MM.1S (cell line): ENCODE results near the gene ACTR3C.
A peak's percentile ranks its signal among the peaks of the same experiment; 100 is the strongest.
"Not testable (repeated sequence)": the region's sequence is repeated elsewhere in the genome, so short reads cannot be mapped to it uniquely, and the experiment has no call there.

Source experiments
- DNase-seq: peaks from one replicate; pipeline ENCODE4 v3.0.0-alpha.2; 2015
- H2AFZ ChIP-seq: fragments of 300-600 bp; sonication (generic); 2 replicates; pipeline ENCODE4 v1.6.0; 2016; ENCODE audit warnings: antibody characterized with exemption, low read length
- H3F3A ChIP-seq: fragments of 300-600 bp; sonication (generic); 2 replicates; pipeline ENCODE4 v1.6.1; 2016; ENCODE audit warnings: mild to moderate bottlenecking, antibody characterized with exemption, low read length, moderate library complexity, mixed read lengths; ENCODE audit not compliant: insufficient read depth
- H3K27ac ChIP-seq: fragments of 300-600 bp; sonication (generic); 2 replicates; pipeline ENCODE4 v1.5.1; 2016; ENCODE audit warnings: mild to moderate bottlenecking, low read length
- H3K27me3 ChIP-seq: fragments of 300-600 bp; sonication (generic); replicated peaks from 2 replicates; pipeline ENCODE4 v1.6.0; 2016; ENCODE audit warnings: low read length; ENCODE audit not compliant: insufficient read depth
- H3K36me3 ChIP-seq: fragments of 300-600 bp; sonication (generic); replicated peaks from 2 replicates; pipeline ENCODE4 v1.6.1; 2016; ENCODE audit warnings: mild to moderate bottlenecking, low read length, mixed read lengths; ENCODE audit not compliant: insufficient read depth
- H3K4me1 ChIP-seq: fragments of 300-600 bp; sonication (generic); 2 replicates; pipeline ENCODE4 v1.6.1; 2016; ENCODE audit warnings: low read length, mixed read lengths
- H3K4me2 ChIP-seq: fragments of 300-600 bp; sonication (generic); 2 replicates; pipeline ENCODE4 v1.6.0; 2016; ENCODE audit warnings: low read depth, low read length
- H3K4me3 ChIP-seq: fragments of 300-600 bp; sonication (generic); 2 replicates; pipeline ENCODE4 v1.5.1; 2016; ENCODE audit warnings: low read length, mixed read lengths
- H3K79me2 ChIP-seq: fragments of 300-600 bp; sonication (generic); 2 replicates; pipeline ENCODE4 v1.6.1; 2016; ENCODE audit warnings: mixed run types, low read length, mixed read lengths
- H3K9ac ChIP-seq: fragments of 300-600 bp; sonication (generic); 2 replicates; pipeline ENCODE4 v1.6.1; 2016; ENCODE audit warnings: low read length, mixed read lengths
- H3K9me2 ChIP-seq: fragments of 300-600 bp; sonication (generic); replicated peaks from 2 replicates; pipeline ENCODE4 v1.6.1; 2016; ENCODE audit warnings: mild to moderate bottlenecking, low read length, mixed read lengths; ENCODE audit not compliant: insufficient read depth
- H3K9me3 ChIP-seq: fragments of 300-600 bp; sonication (generic); replicated peaks from 2 replicates; pipeline ENCODE4 v1.6.1; 2016; ENCODE audit warnings: mild to moderate bottlenecking, low read length, mixed read lengths; ENCODE audit not compliant: insufficient read depth
- H4K20me1 ChIP-seq: fragments of 300-600 bp; sonication (generic); 2 replicates; pipeline ENCODE4 v1.6.1; 2016; ENCODE audit warnings: mild to moderate bottlenecking, low read length, moderate library complexity, mixed read lengths; ENCODE audit not compliant: insufficient read depth
- TF ChIP-seq, protein P1 (sequence below): fragments of 300-600 bp; sonication (generic); IDR thresholded peaks from 2 replicates; pipeline ENCODE4 v1.5.1; 2016; ENCODE audit warnings: antibody characterized with exemption, low read length, mixed read lengths

Gene ACTR3C

DNA sequence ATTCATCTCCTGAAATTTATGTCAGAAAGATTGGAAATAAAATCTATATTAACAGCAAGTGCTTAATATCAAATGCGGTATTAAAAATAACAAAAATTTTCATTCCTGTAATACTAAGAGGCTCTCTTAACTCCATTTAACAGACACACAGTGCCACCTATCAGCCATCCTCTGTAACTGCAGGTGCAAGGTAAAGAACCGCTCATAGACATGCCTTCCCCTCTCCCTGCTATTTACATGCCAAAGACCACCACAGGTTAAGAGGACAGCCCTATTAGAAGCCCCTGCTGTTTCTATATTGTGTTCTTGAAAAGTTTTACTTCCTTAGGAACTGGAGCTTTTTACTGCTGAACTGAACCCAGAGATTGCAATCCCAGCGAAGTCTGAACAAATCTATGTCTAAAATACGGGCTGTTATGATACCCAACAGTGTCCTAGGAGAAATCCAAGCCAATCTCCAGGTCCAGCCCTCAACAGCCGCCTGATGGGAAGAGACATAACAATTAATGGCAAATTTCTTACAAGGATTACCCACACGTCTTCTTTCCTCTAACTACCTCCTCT is 47.1 kb downstream of the ACTR3C start:
- not testable (repeated sequence) for H4K20me1 ChIP-seq, H3K27ac ChIP-seq, H3K79me2 ChIP-seq, H2AFZ ChIP-seq, H3K27me3 ChIP-seq, H3K9me2 ChIP-seq, H3K4me3 ChIP-seq, H3F3A ChIP-seq, H3K4me1 ChIP-seq, H3K9me3 ChIP-seq, H3K4me2 ChIP-seq, H3K9ac ChIP-seq, H3K36me3 ChIP-seq
- peak; percentile 48 for DNase-seq
- TF ChIP-seq, protein P1, sequence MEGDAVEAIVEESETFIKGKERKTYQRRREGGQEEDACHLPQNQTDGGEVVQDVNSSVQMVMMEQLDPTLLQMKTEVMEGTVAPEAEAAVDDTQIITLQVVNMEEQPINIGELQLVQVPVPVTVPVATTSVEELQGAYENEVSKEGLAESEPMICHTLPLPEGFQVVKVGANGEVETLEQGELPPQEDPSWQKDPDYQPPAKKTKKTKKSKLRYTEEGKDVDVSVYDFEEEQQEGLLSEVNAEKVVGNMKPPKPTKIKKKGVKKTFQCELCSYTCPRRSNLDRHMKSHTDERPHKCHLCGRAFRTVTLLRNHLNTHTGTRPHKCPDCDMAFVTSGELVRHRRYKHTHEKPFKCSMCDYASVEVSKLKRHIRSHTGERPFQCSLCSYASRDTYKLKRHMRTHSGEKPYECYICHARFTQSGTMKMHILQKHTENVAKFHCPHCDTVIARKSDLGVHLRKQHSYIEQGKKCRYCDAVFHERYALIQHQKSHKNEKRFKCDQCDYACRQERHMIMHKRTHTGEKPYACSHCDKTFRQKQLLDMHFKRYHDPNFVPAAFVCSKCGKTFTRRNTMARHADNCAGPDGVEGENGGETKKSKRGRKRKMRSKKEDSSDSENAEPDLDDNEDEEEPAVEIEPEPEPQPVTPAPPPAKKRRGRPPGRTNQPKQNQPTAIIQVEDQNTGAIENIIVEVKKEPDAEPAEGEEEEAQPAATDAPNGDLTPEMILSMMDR: peak; percentile 57

DNA sequence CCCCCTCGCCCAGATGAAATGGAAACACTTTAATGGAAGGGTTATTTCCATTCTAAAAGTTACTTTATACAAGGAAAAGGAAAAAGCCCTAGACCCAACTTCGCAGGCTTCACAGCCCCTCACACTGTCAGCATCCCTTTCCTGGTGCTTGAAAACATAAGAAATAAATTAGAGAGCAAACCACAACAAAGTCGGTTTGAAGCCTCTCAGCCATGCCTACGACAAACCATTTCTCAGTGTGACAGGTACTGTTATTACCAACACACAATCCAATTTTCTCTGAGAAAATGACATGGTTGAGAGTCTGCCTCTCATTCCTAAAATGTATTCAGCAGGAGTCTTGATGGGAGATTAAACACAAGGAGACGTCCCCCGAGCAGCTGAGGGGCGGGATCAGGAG is 51.4 kb downstream of the ACTR3C start:
- not testable (repeated sequence) for H3K4me1 ChIP-seq, DNase-seq, H3K27ac ChIP-seq, H3K4me2 ChIP-seq, H3K4me3 ChIP-seq, H3K9me3 ChIP-seq, H4K20me1 ChIP-seq, H3F3A ChIP-seq, H3K36me3 ChIP-seq, H3K79me2 ChIP-seq, H3K9me2 ChIP-seq, H2AFZ ChIP-seq, H3K9ac ChIP-seq, H3K27me3 ChIP-seq

DNA sequence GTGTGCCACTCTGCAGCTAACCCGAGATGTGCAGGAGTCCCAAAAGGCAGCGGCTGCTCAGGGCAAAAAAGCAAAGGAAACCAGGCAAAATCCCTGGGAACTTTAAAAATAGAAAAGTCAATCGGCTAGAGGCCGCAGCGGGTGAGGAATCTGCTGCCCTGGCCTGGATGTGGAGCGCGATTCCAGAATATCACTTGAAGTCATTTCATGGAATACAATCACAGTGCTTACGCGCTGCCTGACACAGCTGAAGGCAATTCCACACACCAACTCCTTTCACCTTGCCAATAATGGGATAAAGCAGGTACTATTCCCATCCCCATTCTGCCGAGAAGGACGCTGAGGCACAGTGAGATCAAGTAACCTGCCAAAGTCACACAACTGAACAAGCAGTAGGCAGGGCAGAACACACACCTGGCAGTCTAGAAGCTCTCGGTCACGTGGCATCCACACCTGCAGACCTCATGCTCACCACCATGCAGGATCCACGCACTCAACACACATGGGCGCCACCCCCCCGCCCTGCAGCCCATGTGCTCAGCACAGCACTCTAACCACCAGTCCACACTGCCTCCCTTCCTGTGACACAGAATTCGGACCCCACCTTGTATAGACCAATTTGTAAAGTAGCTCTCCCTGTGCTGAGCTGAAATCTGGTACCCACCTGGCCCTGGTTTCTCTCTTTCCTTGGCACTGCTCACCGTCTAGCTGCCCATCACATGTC is 53.1 kb downstream of the ACTR3C start:
- not testable (repeated sequence) for H3F3A ChIP-seq, H3K4me1 ChIP-seq, H3K36me3 ChIP-seq, H3K9ac ChIP-seq, H3K27me3 ChIP-seq, H2AFZ ChIP-seq, H3K4me3 ChIP-seq, H3K79me2 ChIP-seq, H3K4me2 ChIP-seq, H3K9me2 ChIP-seq, H3K27ac ChIP-seq, H4K20me1 ChIP-seq, H3K9me3 ChIP-seq
- DNase-seq: peak; percentile 22

DNA sequence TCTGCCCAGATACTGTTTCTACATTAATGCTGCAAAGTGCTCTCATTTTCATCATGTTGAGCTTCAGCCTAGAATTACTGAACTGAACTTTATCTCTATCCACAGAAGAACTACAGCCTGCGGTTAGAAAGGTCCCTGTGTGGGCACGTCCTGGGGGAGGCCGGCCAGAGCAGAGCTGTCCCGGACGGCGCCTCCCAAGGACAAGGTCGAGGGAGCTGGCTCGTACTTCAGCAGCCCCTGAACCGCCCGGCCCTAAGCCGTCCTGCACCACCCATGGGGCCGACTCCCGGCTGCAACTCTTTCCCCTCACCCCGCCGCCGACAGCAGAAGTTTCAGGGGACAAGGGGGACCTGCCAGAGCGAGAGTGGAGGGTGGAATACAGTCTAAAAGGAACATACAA is 54.5 kb downstream of the ACTR3C start:
- DNase-seq, H3K4me2 ChIP-seq: not testable (repeated sequence)

DNA sequence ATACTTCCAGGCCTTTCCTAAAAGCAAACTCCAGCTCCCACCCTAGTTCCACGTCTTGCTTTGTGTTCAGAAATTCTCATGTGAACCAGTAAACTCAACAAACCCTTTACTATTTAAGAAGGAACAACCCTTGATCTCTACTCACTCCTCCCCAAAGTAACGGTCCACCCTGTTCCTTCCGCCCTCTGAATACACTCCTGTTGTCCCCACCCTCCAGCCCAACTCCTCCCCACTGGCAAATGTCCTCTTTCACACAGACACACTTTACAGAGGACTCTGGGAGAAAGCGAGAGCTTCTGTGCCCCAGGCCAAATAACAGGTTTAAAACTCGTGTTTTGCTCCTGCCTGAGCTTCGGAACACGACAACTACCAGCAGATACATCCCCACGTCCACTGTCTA is 55.1 kb downstream of the ACTR3C start:
- H3K4me1 ChIP-seq: not testable (repeated sequence)

More for the DNA sequence above, 54.5 kb downstream of the ACTR3C start:
- H3K27ac ChIP-seq, H2AFZ ChIP-seq, H3K79me2 ChIP-seq, H3F3A ChIP-seq, H3K4me3 ChIP-seq, H3K4me1 ChIP-seq, H3K9ac ChIP-seq, H4K20me1 ChIP-seq, H3K9me2 ChIP-seq, H3K36me3 ChIP-seq, H3K27me3 ChIP-seq, H3K9me3 ChIP-seq: not testable (repeated sequence)

DNA sequence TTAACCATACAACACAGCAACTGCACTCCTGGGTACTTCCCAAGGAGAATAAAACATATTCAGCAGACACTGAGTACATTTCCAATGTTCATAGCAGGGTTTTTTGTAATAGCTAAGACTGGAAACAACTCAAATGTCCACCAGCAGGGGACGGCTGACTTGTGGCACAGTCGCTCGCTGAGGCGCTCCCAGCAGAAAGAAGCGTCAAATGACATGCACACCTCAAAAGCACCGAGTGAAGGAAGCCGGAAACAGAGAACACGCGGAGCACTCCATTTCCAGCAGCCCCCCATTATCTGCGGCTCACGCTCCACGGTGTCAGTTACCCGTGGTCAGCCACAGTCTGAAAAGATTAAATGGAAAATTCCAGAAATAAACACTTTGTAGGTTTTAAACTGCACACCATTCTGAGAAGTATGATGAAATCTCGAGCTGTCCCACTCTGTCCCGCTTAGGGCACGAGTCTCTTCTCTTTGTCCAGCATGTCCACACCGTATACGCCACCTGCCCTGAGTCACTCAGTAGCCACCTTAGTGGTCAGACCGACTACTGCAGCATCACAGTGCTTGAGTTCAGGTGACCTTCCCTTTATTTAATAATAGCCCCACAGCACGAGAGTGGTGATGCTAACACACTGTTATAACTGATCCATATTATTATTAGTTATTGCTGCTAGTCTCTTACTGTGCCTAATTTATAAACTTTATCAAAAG is 56.2 kb downstream of the ACTR3C start:
- not testable (repeated sequence) for H4K20me1 ChIP-seq, H3K36me3 ChIP-seq, H3K27me3 ChIP-seq, H3K9me2 ChIP-seq, H3F3A ChIP-seq, H3K9ac ChIP-seq, H3K4me2 ChIP-seq, H3K27ac ChIP-seq, H3K79me2 ChIP-seq, H3K4me1 ChIP-seq, H2AFZ ChIP-seq, DNase-seq, H3K4me3 ChIP-seq, H3K9me3 ChIP-seq

More for the DNA sequence above, 55.1 kb downstream of the ACTR3C start:
- not testable (repeated sequence) for H3K4me2 ChIP-seq, H3K36me3 ChIP-seq, H3K27ac ChIP-seq, H2AFZ ChIP-seq, H3K9me2 ChIP-seq, H3K27me3 ChIP-seq, H3F3A ChIP-seq, H3K79me2 ChIP-seq, H4K20me1 ChIP-seq, H3K9ac ChIP-seq, DNase-seq, H3K4me3 ChIP-seq, H3K9me3 ChIP-seq

DNA sequence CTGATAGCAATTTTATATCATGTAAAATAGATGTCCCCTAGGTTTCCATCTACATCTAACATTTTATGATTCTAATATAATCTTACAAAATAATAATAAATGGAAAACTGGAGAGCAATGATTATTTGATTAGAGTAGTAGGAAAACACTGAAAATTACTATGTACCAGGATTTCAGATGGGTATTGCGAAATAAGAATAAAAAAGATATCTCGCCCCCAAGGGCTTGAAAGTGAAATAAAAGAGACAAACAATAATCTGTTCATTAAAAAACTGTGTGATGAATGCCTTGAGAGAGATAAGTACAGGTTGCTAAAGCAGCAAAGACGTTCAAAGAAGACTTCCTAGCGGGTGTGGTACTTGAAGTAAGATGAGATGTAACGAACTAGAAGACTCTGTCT is 60.7 kb downstream of the ACTR3C start:
- not testable (repeated sequence) for H3K36me3 ChIP-seq, H3K4me2 ChIP-seq, H3K9me3 ChIP-seq, H3K9me2 ChIP-seq, H4K20me1 ChIP-seq, H3K4me3 ChIP-seq, H3K27ac ChIP-seq, H2AFZ ChIP-seq, H3F3A ChIP-seq, H3K79me2 ChIP-seq, DNase-seq, H3K9ac ChIP-seq, H3K27me3 ChIP-seq, H3K4me1 ChIP-seq
